SK-N-SH (cell line): ENCODE data around the gene GPX7. TPM values are rescaled to one million over a fixed set of nuclear protein-coding genes. Genes with fewer than 3 reads are reported as not detected.

Experiments used
- CTCF ChIA-PET: fragments of 300-600, 350-600 bp; formaldehyde crosslinking; extraction: SDS; loops from one replicate; lab custom pipeline; 2021; lab: Yijun Ruan, JAX
- POLR2A ChIA-PET: fragments of 350-600 bp; sonication (Branson Sonifier 250); formaldehyde crosslinking; extraction: SDS; loops from one replicate; lab custom pipeline; 2020; ENCODE audit warnings: antibody characterized with exemption, inconsistent platforms; lab: Yijun Ruan, JAX
- DNase-seq: peaks from one replicate; pipeline ENCODE4 v3.0.0; 2012
- H2AFZ ChIP-seq: fragments of 200-600 bp; sonication (generic); 2 replicates; pipeline ENCODE4 v1.8.1; 2016; ENCODE audit warnings: antibody characterized with exemption, mild to moderate bottlenecking, low read depth
- H3F3A ChIP-seq: fragments of 200-600 bp; sonication (generic); replicated peaks from 2 replicates; pipeline ENCODE3; 2016; ENCODE audit warnings: antibody characterized with exemption, mild to moderate bottlenecking; ENCODE audit not compliant: insufficient read depth
- H3K27ac ChIP-seq, 2 experiments: fragments of 200-500 bp in 1 of 2; fragments of 200-600 bp in 1 of 2; sonication (Bioruptor generic) in 1 of 2; sonication (generic), shearing (Covaris generic) in 1 of 2; 2 replicates each; pipeline versions ENCODE4 v1.5.1 to v1.6.1; 2014 to 2016; ENCODE audit warnings: low read depth in 2 of 2, inconsistent platforms in 1 of 2, low read length in 1 of 2, mild to moderate bottlenecking in 1 of 2, mixed read lengths in 1 of 2
- H3K27me3 ChIP-seq: fragments of 200-600 bp; sonication (generic), shearing (Covaris generic); 2 replicates; pipeline ENCODE4 v1.6.1; 2016; ENCODE audit warnings: mixed run types; ENCODE audit not compliant: insufficient read depth
- H3K36me3 ChIP-seq, 2 experiments: fragments of 200-500 bp in 1 of 2; fragments of 200-600 bp in 1 of 2; sonication (Bioruptor generic) in 1 of 2; sonication (generic) in 1 of 2; replicated peaks in 1 of 2; 2 replicates each; pipeline versions ENCODE3 to v1.5.1; 2014 to 2016; ENCODE audit warnings: low read length in 1 of 2, mild to moderate bottlenecking in 1 of 2; ENCODE audit not compliant: insufficient read depth in 2 of 2, control insufficient read depth in 1 of 2
- H3K4me1 ChIP-seq, 2 experiments: fragments of 200-500 bp in 1 of 2; fragments of 200-600 bp in 1 of 2; sonication (Bioruptor generic) in 1 of 2; sonication (generic), shearing (Covaris generic) in 1 of 2; 2 replicates each; pipeline versions ENCODE4 v1.5.1 to v1.6.1; 2014 to 2016; ENCODE audit warnings: low read depth in 1 of 2, low read length in 1 of 2, mixed run types in 1 of 2; ENCODE audit not compliant: insufficient read depth in 2 of 2, control insufficient read depth in 1 of 2
- H3K4me2 ChIP-seq: fragments of 200-600 bp; sonication (generic), shearing (Covaris generic); 2 replicates; pipeline ENCODE4 v1.6.1; 2017; ENCODE audit warnings: mixed run types
- H3K4me3 ChIP-seq, 2 experiments: fragments of 200-500 bp in 1 of 2; fragments of 200-600 bp in 1 of 2; sonication (Bioruptor generic) in 1 of 2; sonication (generic), shearing (Covaris generic) in 1 of 2; 2 replicates each; pipeline versions ENCODE4 v1.5.1 to v1.8.1; 2014 to 2016; ENCODE audit warnings: low read depth in 2 of 2, inconsistent platforms in 1 of 2, low read length in 1 of 2, mild to moderate bottlenecking in 1 of 2, mixed read lengths in 1 of 2, moderate library complexity in 1 of 2
- H3K79me2 ChIP-seq: fragments of 200-600 bp; sonication (generic); 2 replicates; pipeline ENCODE4 v1.8.1; 2017; ENCODE audit warnings: mild to moderate bottlenecking; ENCODE audit not compliant: insufficient read depth
- H3K9ac ChIP-seq: fragments of 200-600 bp; sonication (generic); 2 replicates; pipeline ENCODE4 v1.6.1; 2017; ENCODE audit warnings: mixed run types
- H3K9me2 ChIP-seq: fragments of 200-600 bp; sonication (generic); 2 replicates; pipeline ENCODE4 v1.6.1; 2017; ENCODE audit warnings: mixed run types
- H3K9me3 ChIP-seq: fragments of 200-600 bp; sonication (generic); 2 replicates; pipeline ENCODE4 v1.6.1; 2017; ENCODE audit warnings: mixed run types, mild to moderate bottlenecking, moderate library complexity
- H4K20me1 ChIP-seq: fragments of 200-600 bp; sonication (generic); 2 replicates; pipeline ENCODE4 v1.6.1; 2017; ENCODE audit warnings: mild to moderate bottlenecking, mixed run types; ENCODE audit not compliant: insufficient read depth
- CHD2 ChIP-seq: fragments of 150-350 bp; IDR thresholded peaks from 2 replicates; pipeline ENCODE4 v1.6.1; 2018; ENCODE audit warnings: low read length; ENCODE audit not compliant: partially characterized antibody
- ELF1 ChIP-seq: IDR thresholded peaks from 2 replicates; pipeline ENCODE4 v1.4.0; 2012
- EP300 ChIP-seq, 2 experiments: IDR thresholded peaks; 2 replicates each; pipeline versions ENCODE4 v1.4.0 to v1.6.1; 2012; ENCODE audit warnings: borderline replicate concordance in 1 of 2, low read depth in 1 of 2, low read length in 1 of 2
- FOSL2 ChIP-seq: IDR thresholded peaks from 2 replicates; pipeline ENCODE4 v1.4.0; 2012; ENCODE audit warnings: low read depth, mild to moderate bottlenecking, moderate library complexity, borderline replicate concordance
- FOXM1 ChIP-seq: IDR thresholded peaks from 2 replicates; pipeline ENCODE4 v1.4.0; 2012; ENCODE audit warnings: low read depth, mild to moderate bottlenecking
- GABPA ChIP-seq: IDR thresholded peaks from 2 replicates; pipeline ENCODE4 v1.4.0; 2012; ENCODE audit warnings: low read depth, mild to moderate bottlenecking
- GATA2 ChIP-seq: sonication (generic); formaldehyde crosslinking; IDR thresholded peaks from 2 replicates; pipeline ENCODE4 v1.5.0; 2020; ENCODE audit warnings: mild to moderate bottlenecking, missing genetic modification reagents
- NFIC ChIP-seq: IDR thresholded peaks from 2 replicates; pipeline ENCODE4 v1.4.0; 2012; ENCODE audit warnings: borderline replicate concordance
- RAD21 ChIP-seq: IDR thresholded peaks from 2 replicates; pipeline ENCODE4 v1.6.1; 2012; ENCODE audit warnings: mild to moderate bottlenecking, low read length
- RCOR1 ChIP-seq: fragments of 150-350 bp; IDR thresholded peaks from 2 replicates; pipeline ENCODE4 v1.6.1; 2017; ENCODE audit warnings: antibody characterized with exemption, low read length
- SIN3A ChIP-seq: IDR thresholded peaks from 2 replicates; pipeline ENCODE4 v1.6.1; 2012; ENCODE audit warnings: low read depth, mild to moderate bottlenecking, low read length, moderate library complexity, borderline replicate concordance
- TAF1 ChIP-seq: IDR thresholded peaks from 2 replicates; pipeline ENCODE4 v1.6.1; 2012; ENCODE audit warnings: low read depth, mild to moderate bottlenecking, low read length, moderate library complexity, borderline replicate concordance
- TEAD4 ChIP-seq: IDR thresholded peaks from 2 replicates; pipeline ENCODE4 v1.4.0; 2012; ENCODE audit warnings: mild to moderate bottlenecking, borderline replicate concordance; ENCODE audit not compliant: insufficient read depth
- WGBS: methylation state at CpG from one replicate; pipeline ENCODE4 v1.1.6; 2017; ENCODE audit warnings: low lambda C conversion rate; 5-methylcytosine and 5-hydroxymethylcytosine counted together
- polyA plus RNA-seq, 3 experiments: library from polyadenylated mRNA; depleted of rRNA; stranded (reverse); fragments of >200 nt; gene quantifications; 2 replicates each; pipeline ENCODE4 v1.2.3, GENCODE V29; 2012
- TF ChIP-seq, protein P1 (sequence below): fragments of 200-600 bp; sonication (generic); IDR thresholded peaks from 2 replicates; pipeline ENCODE4 v1.6.1; 2017; ENCODE audit warnings: antibody characterized with exemption, mild to moderate bottlenecking, moderate library complexity
- TF ChIP-seq, protein P2 (sequence below): IDR thresholded peaks from 2 replicates; pipeline ENCODE4; 2012

GPX7 gene
- polyA plus RNA-seq, 1 of the 3 experiments (the other 2 are of a cell fraction): 6.2 TPM

DNA sequence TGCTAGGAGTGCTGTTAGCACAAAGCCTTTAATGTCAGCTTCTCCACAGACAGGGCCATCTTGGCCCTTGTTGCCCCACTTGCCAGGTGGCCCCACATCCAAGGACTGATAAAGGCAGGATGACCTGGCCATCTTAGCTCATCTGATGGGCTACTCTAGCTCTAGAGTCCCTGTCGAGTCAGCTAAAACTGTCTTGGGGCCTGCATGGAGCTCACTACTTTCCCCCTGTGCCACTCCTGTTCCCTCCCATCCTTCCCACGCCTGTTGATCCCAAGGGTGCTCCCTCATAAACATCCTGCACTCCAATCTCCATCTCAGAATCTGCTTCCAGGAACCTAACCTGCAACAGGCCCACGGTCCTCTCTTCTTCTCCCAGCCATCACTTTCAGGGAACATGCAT lies 652 bp upstream of the GPX7 start:
- H3K27me3 ChIP-seq: no peaks in the 10 kb centered on the region
- no peak overlapping the region for H3K4me3 ChIP-seq
- H3K27ac ChIP-seq: peak overlapping the region in 1 of 2 experiments; percentile 72; a peak in 1 of 4 replicates
- 94% methylated on average over 3 of the region's 3 CpGs for WGBS
- no peak for TF ChIP-seq FOXM1
- no peak for TF ChIP-seq EP300 (IDR thresholded peaks at IDR 0.05; ENCODE audit: borderline replicate concordance in 1 of 2, low read depth in 1 of 2, low read length in 1 of 2)
- no peak for TF ChIP-seq TEAD4
- no peak for TF ChIP-seq CHD2
- no peak for TF ChIP-seq NFIC
- TF ChIP-seq, protein P1, sequence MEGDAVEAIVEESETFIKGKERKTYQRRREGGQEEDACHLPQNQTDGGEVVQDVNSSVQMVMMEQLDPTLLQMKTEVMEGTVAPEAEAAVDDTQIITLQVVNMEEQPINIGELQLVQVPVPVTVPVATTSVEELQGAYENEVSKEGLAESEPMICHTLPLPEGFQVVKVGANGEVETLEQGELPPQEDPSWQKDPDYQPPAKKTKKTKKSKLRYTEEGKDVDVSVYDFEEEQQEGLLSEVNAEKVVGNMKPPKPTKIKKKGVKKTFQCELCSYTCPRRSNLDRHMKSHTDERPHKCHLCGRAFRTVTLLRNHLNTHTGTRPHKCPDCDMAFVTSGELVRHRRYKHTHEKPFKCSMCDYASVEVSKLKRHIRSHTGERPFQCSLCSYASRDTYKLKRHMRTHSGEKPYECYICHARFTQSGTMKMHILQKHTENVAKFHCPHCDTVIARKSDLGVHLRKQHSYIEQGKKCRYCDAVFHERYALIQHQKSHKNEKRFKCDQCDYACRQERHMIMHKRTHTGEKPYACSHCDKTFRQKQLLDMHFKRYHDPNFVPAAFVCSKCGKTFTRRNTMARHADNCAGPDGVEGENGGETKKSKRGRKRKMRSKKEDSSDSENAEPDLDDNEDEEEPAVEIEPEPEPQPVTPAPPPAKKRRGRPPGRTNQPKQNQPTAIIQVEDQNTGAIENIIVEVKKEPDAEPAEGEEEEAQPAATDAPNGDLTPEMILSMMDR: no peak
- TF ChIP-seq SIN3A: no peak
- no peak for TF ChIP-seq RAD21
- TF ChIP-seq RCOR1: no peak
- no peak for TF ChIP-seq FOSL2
- no peaks in the 10 kb centered on the region for H3K9me3 ChIP-seq
- no peaks in the 10 kb centered on the region for H3F3A ChIP-seq
- peaks cover 0 to 23% of the 10 kb centered on the region in 2 experiments; a peak in 2 of 4 replicates for H3K4me1 ChIP-seq
- H2AFZ ChIP-seq: peak overlapping the region; percentile 85; the same call in 1 of the 2 replicates
- no peaks in the 10 kb centered on the region for H3K9me2 ChIP-seq
- H3K79me2 ChIP-seq: no peaks in the 10 kb centered on the region
- no peaks in the 10 kb centered on the region for H4K20me1 ChIP-seq
- no peak overlapping the region for H3K9ac ChIP-seq
- ChIA-PET CTCF (interaction anchor here (0.9 kb wide), 1 partner anchor 85 kb away, joined by 3 read pairs; no protein-coding TSS in a partner anchor), POLR2A (interaction anchor here (0.6 to 1.9 kb wide), 3 partner anchors 9 to 197 kb away, joined by 4 to 12 read pairs (median 7); partner anchors contain the start of genes ORC1, PRPF38A and TUT4)
- no peaks in the 10 kb centered on the region for H3K36me3 ChIP-seq
- H3K4me2 ChIP-seq: no peak overlapping the region
- DNase-seq: peak; percentile 17

DNA sequence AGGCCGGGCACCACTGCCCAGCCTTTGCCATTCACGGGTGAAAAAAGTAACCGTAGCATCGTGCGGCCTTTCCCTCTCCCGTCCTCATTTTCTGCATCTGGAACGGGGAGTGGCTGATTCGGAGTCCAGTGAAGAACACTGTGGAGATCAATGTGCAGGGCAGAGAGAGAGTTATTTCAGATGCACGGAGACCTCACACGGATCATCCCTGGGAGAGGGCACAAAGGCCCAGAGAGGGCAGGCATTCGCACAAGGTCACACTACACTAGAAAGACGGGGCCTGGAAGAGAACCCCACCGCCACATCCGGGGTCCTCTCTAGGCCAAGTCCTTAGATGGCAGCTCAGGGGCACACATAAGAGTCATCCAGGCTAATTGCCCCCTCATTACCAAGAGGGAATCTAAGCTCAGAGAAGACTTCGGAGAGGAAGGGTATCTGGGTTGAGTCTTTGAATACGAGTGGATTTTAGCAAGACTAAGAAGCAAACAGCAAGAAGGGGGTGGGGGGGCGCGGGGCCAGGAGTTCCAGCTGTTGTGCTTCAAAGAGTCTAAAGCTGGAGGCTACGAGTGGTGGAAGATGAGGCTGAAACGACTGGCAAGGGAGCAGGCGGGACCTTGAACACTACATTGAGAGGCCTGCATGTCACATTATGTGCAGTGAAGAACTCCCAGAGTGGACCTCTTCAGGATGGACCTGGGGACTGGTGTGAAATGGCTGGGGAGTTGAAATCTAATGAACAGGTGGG lies 857 bp downstream of the GPX7 start:
- Histone ChIP-seq H3K9ac (no peak overlapping the region), H3K36me3 (no peaks in the 10 kb centered on the region), H3K79me2 (no peaks in the 10 kb centered on the region), H3K9me3 (no peaks in the 10 kb centered on the region), H4K20me1 (no peaks in the 10 kb centered on the region), H3K27me3 (no peaks in the 10 kb centered on the region), H3F3A (no peaks in the 10 kb centered on the region), H3K4me2 (no peak overlapping the region), H2AFZ (peak overlapping the region; percentile 85), H3K9me2 (no peaks in the 10 kb centered on the region), H3K4me1 (peaks cover 0 to 23% of the 10 kb centered on the region in 2 experiments; a peak in 2 of 4 replicates), H3K27ac (peak overlapping the region in 1 of 2 experiments; percentile 72; a peak in 1 of 4 replicates), H3K4me3 (peak overlapping the region in 1 of 2 experiments; percentile 42; a peak in 2 of 4 replicates)
- TF ChIP-seq GATA2 (CRISPR knock-in tag) (no peak), TAF1 (no peak), FOSL2 (no peak), GABPA (no peak), RAD21 (no peak), SIN3A (no peak), ELF1 (no peak)
- TF ChIP-seq, protein P2, sequence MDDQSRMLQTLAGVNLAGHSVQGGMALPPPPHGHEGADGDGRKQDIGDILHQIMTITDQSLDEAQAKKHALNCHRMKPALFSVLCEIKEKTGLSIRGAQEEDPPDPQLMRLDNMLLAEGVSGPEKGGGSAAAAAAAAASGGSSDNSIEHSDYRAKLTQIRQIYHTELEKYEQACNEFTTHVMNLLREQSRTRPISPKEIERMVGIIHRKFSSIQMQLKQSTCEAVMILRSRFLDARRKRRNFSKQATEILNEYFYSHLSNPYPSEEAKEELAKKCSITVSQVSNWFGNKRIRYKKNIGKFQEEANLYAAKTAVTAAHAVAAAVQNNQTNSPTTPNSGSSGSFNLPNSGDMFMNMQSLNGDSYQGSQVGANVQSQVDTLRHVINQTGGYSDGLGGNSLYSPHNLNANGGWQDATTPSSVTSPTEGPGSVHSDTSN: no peak
- POLR2A ChIA-PET: no interaction called here
- CTCF ChIA-PET: interaction anchor here (1.1 kb wide), 1 partner anchor 83 kb away, joined by 3 read pairs; no protein-coding TSS in a partner anchor
- WGBS: 64% methylated on average over 19 of the region's 21 CpGs
- DNase-seq: peak; percentile 34
